ENCODE data around the gene TOM1L2.
"Not testable (repeated sequence)": the region's sequence is repeated elsewhere in the genome, so short reads cannot be mapped to it uniquely, and the experiment has no call there.

TOM1L2 gene

DNA sequence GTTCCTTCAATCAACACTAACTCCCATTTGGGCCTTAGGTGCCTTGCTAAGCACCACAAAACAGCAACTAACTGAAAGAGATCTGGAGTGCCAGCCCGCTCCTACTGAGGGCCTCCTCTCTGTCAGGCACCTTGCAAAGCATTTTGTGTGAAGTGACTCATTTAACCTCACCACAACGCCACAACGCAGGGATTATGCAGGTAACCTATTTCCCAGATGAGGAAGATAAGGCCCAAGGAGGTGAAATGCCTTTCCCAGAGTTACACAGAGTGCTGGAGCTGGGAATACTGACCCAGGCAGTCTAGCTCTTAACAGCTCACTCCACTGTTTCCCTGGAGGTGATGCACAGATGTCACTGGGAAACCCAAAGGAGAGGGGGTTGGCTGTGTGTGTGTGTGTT is 33.3 kb upstream of the TOM1L2 start:
- no peak for DNase-seq (ENCODE audit: insufficient read length, low spot score)
- no peak for TF ChIP-seq POLR2A (IDR thresholded peaks at IDR 0.05; ENCODE audit: low read depth, low read length)
- FAIRE-seq: no peak

- DNase-seq (ENCODE audit: insufficient read length, low spot score) (no peak), FAIRE-seq (no peak)
These were observed 32.7 kb upstream of the TOM1L2 start for GRCh38 chr17:18004884-18005305.

DNA sequence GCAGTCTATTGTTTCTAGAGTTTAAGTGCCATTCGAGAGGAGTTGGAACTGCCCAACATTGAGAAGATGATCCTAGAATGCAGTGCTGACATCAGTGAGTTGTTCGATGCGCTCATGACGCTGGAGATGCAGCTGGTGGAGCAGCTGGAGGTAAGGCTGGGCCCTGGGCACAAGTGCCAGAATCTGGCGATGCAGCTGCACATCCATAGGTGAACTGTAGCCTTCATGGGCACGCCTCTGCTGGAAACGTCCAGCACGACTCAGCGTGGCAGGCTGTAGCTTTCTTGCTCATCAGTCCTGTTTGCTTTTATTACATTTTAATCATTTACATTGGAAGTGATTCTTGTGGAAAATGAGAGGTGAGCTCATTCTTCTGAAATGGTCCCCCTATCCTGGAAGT is 32.1 kb upstream of the TOM1L2 start:
- FAIRE-seq (no peak), DNase-seq (ENCODE audit: insufficient read length, low spot score) (no peak)
- TF ChIP-seq POLR2A (IDR thresholded peaks at IDR 0.05; ENCODE audit: low read depth, low read length): no peak

More at GRCh38 chr17:18004884-18005305, 32.7 kb upstream of the TOM1L2 start:
- no peak for TF ChIP-seq POLR2A (IDR thresholded peaks at IDR 0.05; ENCODE audit: low read depth, low read length)

DNA sequence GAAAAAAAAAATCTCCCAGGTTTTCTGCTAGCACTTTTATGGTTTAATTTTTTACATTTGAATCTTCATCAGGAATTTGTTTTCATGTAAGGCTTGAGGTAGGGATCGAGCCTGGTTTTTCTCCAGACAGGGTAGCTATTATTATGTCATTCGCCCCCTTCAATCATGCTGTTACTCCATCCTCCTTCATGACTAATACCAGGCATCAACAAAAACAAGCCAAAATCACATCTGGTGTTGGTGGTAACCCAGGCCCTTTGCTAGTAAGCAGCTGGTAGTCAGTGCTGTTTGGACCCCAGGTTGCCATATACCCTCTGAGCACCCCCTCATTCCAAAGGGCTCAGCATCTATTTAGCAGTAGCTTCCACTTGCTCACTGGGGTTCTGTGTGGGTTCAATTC is 30.0 kb upstream of the TOM1L2 start:
- DNase-seq (ENCODE audit: insufficient read length, low spot score) (no peak), FAIRE-seq (no peak)
- TF ChIP-seq POLR2A (IDR thresholded peaks at IDR 0.05; ENCODE audit: low read depth, low read length): no peak

DNA sequence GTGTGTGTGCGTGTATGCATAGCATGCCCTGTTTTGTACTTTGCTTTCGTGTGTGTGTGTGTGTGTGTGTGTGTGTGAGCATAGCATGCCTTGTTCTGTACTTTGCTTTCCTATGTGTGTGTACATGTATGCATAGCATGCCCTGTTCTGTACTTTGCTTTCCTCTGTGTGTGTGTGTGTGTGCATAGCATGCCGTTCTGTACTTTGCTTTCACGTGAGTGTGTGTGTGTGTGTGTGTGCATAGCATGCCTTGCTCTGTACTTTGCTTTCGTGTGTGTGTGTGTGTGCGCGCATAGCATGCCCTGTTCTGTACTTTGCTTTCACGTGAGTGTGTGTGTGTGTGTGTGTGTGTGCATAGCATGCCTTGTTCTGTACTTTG is 27.8 kb upstream of the TOM1L2 start:
- FAIRE-seq: no peak
- TF ChIP-seq POLR2A (IDR thresholded peaks at IDR 0.05; ENCODE audit: low read depth, low read length): no peak
- no peak for DNase-seq (ENCODE audit: insufficient read length, low spot score)

DNA sequence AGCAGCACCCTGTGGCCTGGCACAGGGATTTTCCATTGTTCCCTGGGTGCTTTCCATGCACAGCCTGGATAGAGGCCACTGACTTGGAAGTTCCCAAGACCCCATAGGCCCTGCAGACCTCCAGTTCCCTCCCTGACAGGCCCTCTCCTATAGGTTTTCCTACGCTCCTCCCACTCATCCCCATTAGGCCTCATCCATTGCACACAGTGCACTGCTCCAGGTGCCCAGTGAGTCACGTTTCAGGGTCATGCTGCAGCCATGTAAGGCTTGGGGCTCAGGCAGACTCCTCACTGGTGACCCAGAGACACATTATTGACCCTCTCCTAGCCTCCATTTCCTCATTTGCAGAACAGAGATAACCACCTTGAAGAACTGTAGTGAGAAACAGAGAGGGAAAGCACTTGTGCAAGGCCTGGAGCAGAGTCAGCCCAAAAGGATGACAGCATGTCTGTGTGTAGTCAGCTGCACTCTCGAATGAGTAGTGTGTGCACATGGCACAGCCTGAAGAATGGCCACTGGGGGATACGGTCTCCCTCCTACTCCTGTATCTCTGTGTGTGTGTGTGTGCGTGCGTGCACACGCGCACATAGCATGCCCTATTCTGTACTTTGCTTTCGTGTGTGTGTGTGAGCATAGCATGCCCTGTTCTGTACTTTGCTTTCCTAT is 27.3 kb upstream of the TOM1L2 start:
- TF ChIP-seq POLR2A (IDR thresholded peaks at IDR 0.05; ENCODE audit: low read depth, low read length): no peak
- no peak for FAIRE-seq
- DNase-seq (ENCODE audit: insufficient read length, low spot score): no peak

GRCh38 chr17:17998934-17999333 is 26.7 kb upstream of the TOM1L2 start:
- DNase-seq (ENCODE audit: insufficient read length, low spot score) (no peak), FAIRE-seq (no peak)
- TF ChIP-seq POLR2A (IDR thresholded peaks at IDR 0.05; ENCODE audit: low read depth, low read length): no peak

- FAIRE-seq; DNase-seq (ENCODE audit: insufficient read length, low spot score): not testable (repeated sequence)
These were observed 23.7 kb upstream of the TOM1L2 start for GRCh38 chr17:17995887-17996286.

- TF ChIP-seq POLR2A (IDR thresholded peaks at IDR 0.05; ENCODE audit: low read depth, low read length): no peak
- no peak for DNase-seq (ENCODE audit: insufficient read length, low spot score)
- no peak for FAIRE-seq
These were observed 22.3 kb upstream of the TOM1L2 start for GRCh38 chr17:17994271-17995069.

- no peak for FAIRE-seq
- TF ChIP-seq POLR2A (IDR thresholded peaks at IDR 0.05; ENCODE audit: low read depth, low read length): no peak
- DNase-seq (ENCODE audit: insufficient read length, low spot score): no peak
These were observed 21.7 kb upstream of the TOM1L2 start for GRCh38 chr17:17993852-17994251.

DNA sequence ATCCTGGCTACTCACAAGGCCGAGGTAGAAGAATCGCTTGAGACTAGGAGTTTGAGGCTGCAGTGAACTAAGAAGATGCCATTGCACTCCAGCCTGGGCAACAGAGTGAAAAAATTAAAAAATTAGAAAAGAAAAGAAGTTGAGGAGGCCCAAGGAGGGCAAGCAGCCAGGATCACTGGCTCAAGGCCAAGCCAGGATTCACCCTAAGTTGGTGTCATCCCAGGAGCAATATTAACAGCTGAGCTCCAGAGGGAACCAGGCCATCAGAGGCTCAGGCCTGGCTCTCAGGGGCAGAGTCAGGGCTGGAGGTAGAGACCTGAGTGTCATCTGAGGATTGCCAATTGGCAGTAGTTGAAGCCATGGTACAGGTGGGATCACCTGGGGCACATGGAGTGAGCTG is 21.2 kb upstream of the TOM1L2 start:
- no peak for TF ChIP-seq POLR2A (IDR thresholded peaks at IDR 0.05; ENCODE audit: low read depth, low read length)
- DNase-seq (ENCODE audit: insufficient read length, low spot score) (no peak), FAIRE-seq (no peak)

- no peak for FAIRE-seq
- no peak for TF ChIP-seq POLR2A (IDR thresholded peaks at IDR 0.05; ENCODE audit: low read depth, low read length)
- DNase-seq (ENCODE audit: insufficient read length, low spot score): no peak
These were observed 18.1 kb upstream of the TOM1L2 start for GRCh38 chr17:17990282-17990681.

- no peak for TF ChIP-seq POLR2A (IDR thresholded peaks at IDR 0.05; ENCODE audit: low read depth, low read length)
- DNase-seq (ENCODE audit: insufficient read length, low spot score): no peak
- no peak for FAIRE-seq
These were observed 17.4 kb upstream of the TOM1L2 start for GRCh38 chr17:17989618-17990017.

- TF ChIP-seq POLR2A (IDR thresholded peaks at IDR 0.05; ENCODE audit: low read depth, low read length): no peak
- no peak for DNase-seq (ENCODE audit: insufficient read length, low spot score)
- no peak for FAIRE-seq
These were observed 16.9 kb upstream of the TOM1L2 start for GRCh38 chr17:17989081-17989480.

- TF ChIP-seq POLR2A (IDR thresholded peaks at IDR 0.05; ENCODE audit: low read depth, low read length): no peak
- no peak for FAIRE-seq
- no peak for DNase-seq (ENCODE audit: insufficient read length, low spot score)
These were observed 16.3 kb upstream of the TOM1L2 start for GRCh38 chr17:17988427-17988945.
